ENCODE results near the gene POLD4. TPM values are rescaled to one million over a fixed set of nuclear protein-coding genes. Genes with fewer than 3 reads are reported as not detected.
A peak's percentile ranks its signal among the peaks of the same experiment; 100 is the strongest.

Gene POLD4
- total RNA-seq, 1 experiment from 2014 or later: 19.5 TPM

DNA sequence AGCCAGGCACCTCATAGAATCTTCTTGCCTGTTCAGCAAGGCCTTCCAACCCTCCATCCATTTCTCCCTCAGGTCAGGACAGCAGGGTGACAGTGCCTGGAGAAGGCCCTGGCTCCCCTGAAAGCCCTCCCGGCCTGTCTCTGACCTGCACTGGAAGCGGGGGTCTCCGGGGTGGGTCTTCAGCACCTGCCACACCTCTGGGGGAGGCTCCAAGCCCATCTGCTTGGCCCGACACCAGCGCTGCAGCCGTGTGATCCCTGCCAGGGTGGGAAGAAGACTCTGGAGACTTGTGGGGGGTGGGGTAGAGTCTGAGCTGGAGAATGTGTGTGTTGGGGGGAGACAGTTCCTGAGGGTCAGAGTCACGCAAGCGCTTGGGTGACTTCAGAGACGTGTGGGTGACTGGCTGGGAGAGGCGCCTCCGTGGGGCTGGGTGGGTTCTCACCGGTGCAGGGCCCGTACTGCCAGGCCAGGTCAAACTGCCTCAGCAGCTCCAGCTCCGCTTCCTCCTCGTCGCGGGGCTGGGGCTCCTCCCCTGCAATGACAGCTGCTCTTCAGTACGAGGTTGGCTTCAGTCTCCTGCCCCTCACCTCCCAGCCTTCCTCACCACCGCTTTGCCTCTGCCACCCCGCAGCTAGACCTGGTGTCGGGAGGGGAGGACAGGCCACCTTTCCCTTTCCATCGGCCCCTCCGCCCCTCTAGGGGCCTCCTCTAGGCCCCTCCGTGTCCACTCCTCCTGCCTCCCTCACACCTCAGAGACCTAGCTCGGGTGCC lies 615 bp downstream of the POLD4 start:
- no peak overlapping the region for H4K5ac ChIP-seq (ENCODE audit: insufficient read length, low read depth, low read length)
- H3K27ac Mint-ChIP-seq: peak overlapping the region; percentile 89 to 99 (median 92); a peak in 5 of 7 replicates
- DNase-seq: peak; percentile 51
- H3K4me2 ChIP-seq (ENCODE audit: insufficient read depth, insufficient read length, low read length): peak overlapping the region; percentile 76
- TF ChIP-seq, protein P1, sequence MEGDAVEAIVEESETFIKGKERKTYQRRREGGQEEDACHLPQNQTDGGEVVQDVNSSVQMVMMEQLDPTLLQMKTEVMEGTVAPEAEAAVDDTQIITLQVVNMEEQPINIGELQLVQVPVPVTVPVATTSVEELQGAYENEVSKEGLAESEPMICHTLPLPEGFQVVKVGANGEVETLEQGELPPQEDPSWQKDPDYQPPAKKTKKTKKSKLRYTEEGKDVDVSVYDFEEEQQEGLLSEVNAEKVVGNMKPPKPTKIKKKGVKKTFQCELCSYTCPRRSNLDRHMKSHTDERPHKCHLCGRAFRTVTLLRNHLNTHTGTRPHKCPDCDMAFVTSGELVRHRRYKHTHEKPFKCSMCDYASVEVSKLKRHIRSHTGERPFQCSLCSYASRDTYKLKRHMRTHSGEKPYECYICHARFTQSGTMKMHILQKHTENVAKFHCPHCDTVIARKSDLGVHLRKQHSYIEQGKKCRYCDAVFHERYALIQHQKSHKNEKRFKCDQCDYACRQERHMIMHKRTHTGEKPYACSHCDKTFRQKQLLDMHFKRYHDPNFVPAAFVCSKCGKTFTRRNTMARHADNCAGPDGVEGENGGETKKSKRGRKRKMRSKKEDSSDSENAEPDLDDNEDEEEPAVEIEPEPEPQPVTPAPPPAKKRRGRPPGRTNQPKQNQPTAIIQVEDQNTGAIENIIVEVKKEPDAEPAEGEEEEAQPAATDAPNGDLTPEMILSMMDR (conservative IDR thresholded peaks at IDR 0.05): no peak
- H3K27ac ChIP-seq (ENCODE audit: insufficient read length, low read depth, low read length): no peak overlapping the region
- peak overlapping the region; percentile 90 to 92 for H3K4me3 Mint-ChIP-seq
- peaks cover 3% of the 10 kb centered on the region for H3K27me3 Mint-ChIP-seq (ENCODE audit: low read depth)
- H3K9ac ChIP-seq (ENCODE audit: extremely low read depth, insufficient read length, low read length): peak overlapping the region; percentile 9
- H3K18ac ChIP-seq (ENCODE audit: insufficient read length, low read depth, low read length): peak overlapping the region; percentile 37
- H2BK12ac ChIP-seq (ENCODE audit: insufficient read length, low read depth, low read length): no peak overlapping the region
- H3K79me2 ChIP-seq (ENCODE audit: insufficient read depth, low read length): no peaks in the 10 kb centered on the region
- peak overlapping the region; percentile 50 for H2BK5ac ChIP-seq (ENCODE audit: insufficient read length, low read length)
- no peaks in the 10 kb centered on the region for H4K20me1 ChIP-seq (ENCODE audit: control insufficient read depth, insufficient read depth, insufficient read length)
- H3K23ac ChIP-seq (ENCODE audit: insufficient read length, low read depth, low read length): no peak overlapping the region
- H3T11ph ChIP-seq (ENCODE audit: low read length): no peak overlapping the region
- H2BK15ac ChIP-seq (ENCODE audit: low read depth, low read length): 0 out of 2 replicates have a peak overlapping the region, but pooled peaks have one; percentile 81
- no peak overlapping the region for H2AFZ ChIP-seq (ENCODE audit: low read length)
- no peak overlapping the region for H3K4ac ChIP-seq (ENCODE audit: low read depth, low read length)
- no peaks in the 10 kb centered on the region for H3K9me3 ChIP-seq (ENCODE audit: control insufficient read depth, low read depth, low read length)
- no peaks in the 10 kb centered on the region for H3K36me3 Mint-ChIP-seq (ENCODE audit: insufficient read depth in 1 of 3, low read depth in 3 of 3)
- H2AK5ac ChIP-seq (ENCODE audit: insufficient read length, low read length): no peak overlapping the region
- no peaks in the 10 kb centered on the region for H3K27me3 ChIP-seq (ENCODE audit: insufficient read depth, low read length)
- H3K9me3 Mint-ChIP-seq: no peaks in the 10 kb centered on the region
- no peak overlapping the region for H2BK20ac ChIP-seq (ENCODE audit: low read depth, low read length, poor library complexity, severe bottlenecking)
- H3K4me1 ChIP-seq (ENCODE audit: insufficient read depth, low read length): no peaks in the 10 kb centered on the region
- H3K14ac ChIP-seq (ENCODE audit: insufficient read depth, low read length): peak overlapping the region; percentile 93
- peaks cover 14% of the 10 kb centered on the region for H3K23me2 ChIP-seq (ENCODE audit: insufficient read length, low read depth, low read length, poor library complexity, severe bottlenecking)
- peaks cover 40 to 51% of the 10 kb centered on the region in 2 experiments for H3K4me1 Mint-ChIP-seq
- H4K8ac ChIP-seq (replicated peaks; ENCODE audit: insufficient read length, low read depth, low read length): no peak overlapping the region
- H2BK120ac ChIP-seq (ENCODE audit: low read depth, low read length, poor library complexity, severe bottlenecking): no peak overlapping the region
- H3K79me1 ChIP-seq (ENCODE audit: insufficient read depth, low read depth, low read length, poor library complexity, severe bottlenecking): no peaks in the 10 kb centered on the region
- no peak overlapping the region for H3K56ac ChIP-seq (ENCODE audit: insufficient read length, low read depth, low read length)
- H4K91ac ChIP-seq (ENCODE audit: insufficient read length, low read depth, low read length): no peak overlapping the region
- no CpG with 5 or more reads among the region's 25 CpGs for WGBS (ENCODE audit: extremely low coverage, insufficient read length, low lambda C conversion rate)

All from H9 (cell line).